Activated T-helper 1 cell treated with anti-CD3 and anti-CD28 coated beads, Interleukin-2, amount 50 U/mL, for 16 hours (primary cell): ENCODE measurements around the gene GMDS.

Experiments
- DNase-seq, 2 donors: peaks; one replicate each; pipeline ENCODE4 v3.0.0-alpha.2; 2020; ENCODE audit warnings: low read depth in 1 of 2, low spot score in 1 of 2

Gene GMDS

DNA sequence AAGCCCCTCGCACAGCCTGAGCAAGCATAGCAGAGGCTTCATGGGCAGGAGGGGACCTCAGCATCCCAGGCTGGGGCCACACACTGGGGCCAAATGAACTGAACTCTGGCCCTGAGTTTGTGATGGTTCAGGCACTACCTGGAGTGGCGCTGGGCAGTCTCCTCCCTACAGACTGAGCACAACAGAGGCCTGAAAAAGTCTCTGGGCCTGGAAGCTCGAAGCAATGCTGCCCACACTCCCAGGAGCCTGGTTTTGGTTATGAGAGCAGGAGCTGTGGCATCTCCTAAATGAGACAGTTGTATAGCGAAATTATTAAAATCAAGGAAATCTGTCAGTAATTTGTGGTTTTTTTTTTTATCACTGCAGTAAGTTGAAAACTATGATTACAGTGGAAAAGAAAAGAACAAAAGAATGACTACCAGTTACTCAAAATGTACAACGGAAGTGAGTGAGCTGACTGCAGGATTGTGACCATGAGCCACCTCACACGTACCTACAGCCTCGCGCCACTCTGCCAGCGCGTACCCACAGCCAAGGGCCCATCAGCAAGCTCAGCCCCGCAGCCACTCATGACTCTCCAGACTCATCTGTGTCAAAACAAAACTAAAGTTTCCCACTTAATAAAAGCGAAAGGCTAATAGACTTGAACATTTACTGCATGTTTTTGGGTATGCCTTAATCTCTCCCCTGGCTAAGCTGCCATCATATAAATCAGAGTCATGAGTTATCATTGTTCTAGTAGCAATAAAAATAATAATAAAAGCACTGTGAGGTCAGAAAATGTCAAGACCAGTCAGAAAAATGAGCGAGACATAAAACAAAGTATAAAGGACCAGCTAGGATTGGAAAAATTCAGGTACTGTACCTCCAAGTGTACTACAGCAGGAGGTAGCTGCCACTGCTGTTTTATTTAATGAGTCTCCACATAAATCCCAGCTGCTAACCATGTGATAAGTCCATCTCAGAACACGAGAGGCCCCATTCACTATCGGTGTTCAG, 458.7 kb downstream of the GMDS start:
- no peak for DNase-seq

DNA sequence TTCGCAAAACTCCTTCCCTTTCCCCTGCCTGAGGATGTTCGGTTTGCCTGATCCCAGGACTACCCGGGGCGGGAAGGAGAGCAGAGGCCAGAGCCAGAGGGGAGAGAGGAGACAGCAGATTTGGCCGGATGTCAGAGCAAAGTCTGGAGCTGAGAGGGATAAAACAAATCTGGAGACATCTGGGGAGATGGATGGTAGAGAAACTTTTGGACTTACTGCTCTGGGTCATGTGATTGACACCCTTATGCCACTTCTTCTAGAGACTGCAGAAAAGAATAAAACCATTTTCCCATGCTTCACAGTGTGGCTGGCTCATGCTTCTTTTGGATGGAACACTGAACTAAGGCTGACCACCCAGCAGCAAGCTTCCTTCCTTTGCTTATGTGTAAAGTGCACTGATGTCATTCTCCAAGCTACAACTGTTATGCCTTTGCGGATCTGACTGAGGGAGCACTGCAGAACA, 461.0 kb downstream of the GMDS start:
- no peak for DNase-seq

DNA sequence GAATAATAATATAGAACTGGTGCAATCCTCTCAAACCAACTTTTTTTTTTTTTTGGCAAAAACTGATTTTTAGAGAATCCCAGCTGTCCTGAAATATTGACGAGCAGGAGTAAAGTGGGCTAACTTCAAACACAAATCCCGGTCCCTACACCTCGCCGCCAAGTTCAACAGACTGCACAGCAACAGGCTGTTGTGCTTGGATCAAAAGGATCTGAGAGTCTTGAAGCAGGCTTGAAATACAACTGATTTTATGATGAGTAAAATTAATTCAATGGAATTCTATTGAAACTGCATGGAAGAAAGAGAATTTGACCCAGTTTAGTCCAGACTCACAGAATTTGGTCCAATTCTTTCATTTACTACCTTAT, 463.6 kb downstream of the GMDS start:
- DNase-seq, result no peak

- DNase-seq, result no peak
Observed at GRCh38 chr6:1781152-1781816, 464.1 kb downstream of the GMDS start.

GRCh38 chr6:1780251-1780867, 465.0 kb downstream of the GMDS start:
- no peak for DNase-seq

GRCh38 chr6:1778686-1779235, 466.6 kb downstream of the GMDS start:
- no peak for DNase-seq

DNA sequence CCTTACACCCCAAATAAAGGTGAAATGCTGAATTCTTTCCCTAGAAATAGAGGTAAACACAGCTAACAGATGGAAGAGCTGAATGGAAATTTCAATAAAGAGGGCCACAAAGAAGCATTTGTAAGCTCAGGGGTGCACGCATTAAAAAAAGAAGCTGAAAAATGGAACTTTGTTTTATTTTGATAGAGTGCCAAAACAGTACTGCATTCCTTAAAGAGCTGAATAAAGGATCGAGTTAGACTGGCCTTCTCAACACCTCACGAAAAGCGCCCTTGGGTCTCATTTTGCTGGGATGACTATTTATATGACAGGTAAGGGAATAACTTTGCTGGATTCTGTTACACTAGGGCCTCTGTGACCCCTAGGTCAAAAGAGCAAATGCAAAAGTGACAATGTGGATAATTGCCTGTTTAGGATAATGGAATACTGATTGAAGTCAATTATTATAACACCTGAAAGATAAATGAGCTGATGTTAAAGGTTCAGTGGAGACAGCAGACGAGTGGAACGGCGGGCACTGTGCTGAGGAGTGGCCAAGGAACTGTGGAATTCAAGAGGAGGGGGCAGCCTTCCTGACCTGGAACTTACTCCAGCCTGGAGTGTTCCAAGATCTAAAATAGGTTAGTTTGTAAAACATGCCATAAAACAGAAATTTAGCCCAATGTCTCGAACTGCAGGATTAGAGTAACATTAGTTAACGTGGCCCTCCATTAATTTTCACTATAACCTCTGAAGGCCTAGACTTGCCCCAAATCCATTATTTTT, 467.3 kb downstream of the GMDS start:
- DNase-seq, result no peak

GRCh38 chr6:1775441-1775840, 470.0 kb downstream of the GMDS start:
- no peak for DNase-seq

DNA sequence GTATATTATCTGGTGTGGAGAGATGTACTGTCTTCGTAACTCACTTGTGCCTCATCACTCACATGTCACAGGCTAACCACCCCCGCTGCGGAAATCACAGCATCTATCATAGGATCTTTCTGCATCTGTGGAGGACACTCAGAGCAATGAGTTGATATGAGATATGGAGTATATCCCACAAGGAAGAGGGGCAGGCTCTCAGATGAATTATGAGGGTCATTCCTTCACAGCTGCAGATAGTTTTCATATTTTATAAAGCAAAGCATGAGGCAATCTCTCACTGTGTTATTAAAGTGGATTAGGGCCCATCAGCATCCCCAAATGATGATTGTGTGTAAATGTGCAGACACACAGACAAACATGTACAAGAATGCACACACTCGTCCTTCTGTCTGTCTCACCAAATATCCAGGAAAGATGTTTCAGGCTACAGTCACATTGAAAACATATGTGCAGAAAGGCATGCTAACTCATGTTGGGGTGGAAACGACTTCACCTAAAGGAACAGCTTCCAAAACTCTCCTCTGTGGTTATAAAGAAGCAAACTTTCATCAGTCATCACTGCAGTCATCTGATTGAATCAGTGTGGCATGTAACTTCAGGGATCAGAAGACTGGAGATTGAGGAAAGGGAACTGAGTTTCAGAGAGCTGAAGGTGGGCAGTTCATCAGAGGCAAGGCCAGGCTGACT, 471.0 kb downstream of the GMDS start:
- no peak for DNase-seq

- DNase-seq, result no peak
Observed at GRCh38 chr6:1773700-1774099, 471.7 kb downstream of the GMDS start.

DNA sequence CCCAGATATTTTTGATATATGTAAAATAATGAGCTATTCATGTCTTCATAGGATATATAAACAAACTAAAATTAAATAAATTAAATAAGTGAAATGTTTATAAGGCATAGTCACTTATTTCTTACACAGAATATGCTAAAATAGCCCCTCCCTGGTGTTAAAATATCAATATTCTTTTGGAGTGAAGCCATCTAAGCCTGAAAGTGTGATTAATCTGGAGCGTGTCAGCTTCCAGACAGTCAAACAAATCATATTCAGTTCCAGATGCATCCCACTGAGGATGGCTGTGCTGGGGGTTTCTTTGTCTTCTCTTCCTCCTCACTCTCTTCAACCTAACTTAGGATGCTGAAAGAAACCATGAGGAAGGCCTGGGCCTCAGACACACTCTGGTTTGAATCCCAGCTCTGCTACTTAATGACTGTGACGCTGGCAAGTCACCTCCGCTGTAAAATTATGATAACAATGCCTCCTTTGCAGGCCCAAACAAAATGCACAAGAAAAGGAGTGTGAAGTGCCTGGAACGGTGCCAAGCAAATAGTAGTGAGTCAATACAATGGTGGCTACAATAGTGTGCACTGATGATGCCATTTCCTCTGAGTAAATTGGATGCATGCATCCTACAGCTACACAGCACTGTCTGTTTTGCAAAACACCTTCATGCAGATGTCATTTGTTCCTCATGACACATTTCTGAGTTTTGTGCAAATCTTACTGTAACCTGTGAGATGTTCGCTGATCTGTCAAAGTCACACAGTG, 474.3 kb downstream of the GMDS start:
- no peak for DNase-seq

GRCh38 chr6:1770435-1770843, 475.0 kb downstream of the GMDS start:
- DNase-seq, result no peak

- DNase-seq, result no peak
Observed at GRCh38 chr6:1767481-1768246, 477.7 kb downstream of the GMDS start.

- DNase-seq, result no peak
Observed at GRCh38 chr6:1766654-1767053, 478.8 kb downstream of the GMDS start.

GRCh38 chr6:1765160-1765903, 480.1 kb downstream of the GMDS start:
- no peak for DNase-seq

DNA sequence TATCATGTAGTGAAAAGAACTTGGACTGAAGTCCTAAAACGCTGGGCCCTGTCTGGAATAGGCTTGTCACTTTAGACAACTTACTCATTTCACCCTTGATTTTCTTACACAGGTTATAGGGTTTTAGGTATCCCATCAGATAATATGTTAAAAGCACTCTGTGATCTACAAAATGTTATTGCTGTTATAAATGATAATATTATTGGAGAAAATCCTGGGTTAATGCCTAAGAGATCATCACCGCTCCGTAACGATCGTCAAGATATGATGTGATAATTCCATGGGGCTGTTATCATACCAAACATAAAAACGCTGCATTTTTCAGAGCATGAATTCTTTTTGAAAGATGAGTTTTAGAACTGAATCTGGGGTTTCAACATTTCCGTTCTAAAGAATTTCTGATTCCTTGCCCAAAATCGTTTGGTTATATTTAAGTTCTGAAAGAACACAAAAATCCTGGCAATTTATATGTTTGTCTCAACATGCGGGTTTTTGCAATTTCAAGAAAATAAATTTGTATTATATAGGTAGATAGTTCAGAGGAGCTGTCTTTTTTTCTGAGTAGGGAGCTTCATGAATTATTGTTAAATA, 480.9 kb downstream of the GMDS start:
- DNase-seq, result no peak

GRCh38 chr6:1763404-1763803, 482.0 kb downstream of the GMDS start:
- no peak for DNase-seq

- DNase-seq, result no peak
Observed at GRCh38 chr6:1762203-1762602, 483.2 kb downstream of the GMDS start.
